Ovary (tissue), 9 donors: Measurements from ENCODE around the gene TMEM240. TPM values are rescaled to one million over a fixed set of nuclear protein-coding genes. Genes with fewer than 3 reads are reported as not detected.

Source experiments
- DNase-seq, 5 donors: peaks; one replicate each; pipeline ENCODE4 v3.0.0-alpha.2; 2019 to 2020
- H3K27ac ChIP-seq, 2 donors: fragments of 200-600 bp; one replicate each; pipeline versions ENCODE4 v1.5.1 to v1.8.0; 2019 to 2022
- H3K27me3 ChIP-seq: fragments of 200-600 bp; one replicate; pipeline ENCODE4 v1.8.0; 2022
- H3K36me3 ChIP-seq: fragments of 200-600 bp; sonication (generic); one replicate; pipeline ENCODE4 v1.5.1; 2019
- H3K4me1 ChIP-seq: one replicate; pipeline ENCODE4 v1.8.1; 2013; ENCODE audit warnings: mild to moderate bottlenecking, moderate library complexity; ENCODE audit not compliant: insufficient read depth
- H3K4me3 ChIP-seq: fragments of 200-600 bp; sonication (generic); one replicate; pipeline ENCODE4 v1.5.1; 2017
- H3K9me3 ChIP-seq, 2 donors: fragments of 200-600 bp in 1 of 2; sonication (generic) in 1 of 2; one replicate each; pipeline versions ENCODE4 v1.5.1 to v1.8.1; 2013 to 2019; ENCODE audit warnings: mild to moderate bottlenecking in 1 of 2, moderate library complexity in 1 of 2
- EP300 ChIP-seq: sonication (generic); formaldehyde crosslinking; IDR thresholded peaks from one replicate; pipeline ENCODE4 v1.6.1; 2017; ENCODE audit warnings: antibody characterized with exemption
- POLR2A ChIP-seq: fragments of 450-650 bp; IDR thresholded peaks from one replicate; pipeline ENCODE4 v1.6.1; 2017; ENCODE audit warnings: antibody characterized with exemption, mild to moderate bottlenecking, moderate library complexity
- WGBS, 3 donors: extraction: QIAGEN DNeasy Blood & Tissue Kit in 1 of 3; methylation state at CpG; one replicate each; pipeline versions ENCODE4 v1.1.5 to v1.1.7; 2013 to 2017; 5-methylcytosine and 5-hydroxymethylcytosine counted together
- intact Hi-C, 4 donors: fragments of 100-400 bp; cut with DNase I; formaldehyde crosslinking; loops; one replicate each; pipeline versions ENCODE4 v1.11.0 to v1.15.1; 2022 to 2023
- polyA plus RNA-seq, 2 donors: library from polyadenylated mRNA; stranded (reverse); fragments of 200-250 nt in 1 of 2; fragments of 350-450 nt in 1 of 2; fragmentation: Illumina TruSeq in 1 of 2; extraction: RNeasy Lipid Tissue Mini Kit (QIAGEN cat#74804) in 1 of 2; gene quantifications; one replicate each; pipeline ENCODE4 v1.2.3, GENCODE V29; 2013 to 2014
- total RNA-seq, 7 donors: library from RNA; depleted of rRNA in 2 of 7; stranded (reverse); fragments of >200 nt in 2 of 7; fragmentation: NEBNext Ultra II Directional in 3 of 7; extraction: Animal tissue kit (Norgen Biotek cat#: 25700) in 3 of 7; gene quantifications; one replicate each; pipeline versions ENCODE4 v1.1.0 to v1.2.4, GENCODE V29; 2016 to 2023
- TF ChIP-seq, protein P1 (sequence below), 3 donors: fragments of 450-650 bp in 2 of 3; fragments of 200-600 bp in 1 of 3; IDR thresholded peaks; one replicate each; pipeline versions ENCODE4 v1.5.1 to v1.8.0; 2016 to 2022; ENCODE audit warnings: antibody characterized with exemption in 3 of 3, mild to moderate bottlenecking in 1 of 3
- donor health status: DM: no; HTN: no; CAD: no; lungs with moderate emphysema.
- donor health status: DM: no; HTN: no; CAD: no.
- donor health status: Bipolar disorder and iron deficiency.
- donor health status: DM: yes; HTN: yes; CAD: no.
- donor health status: DM: no; HTN: no; CAD: no.
- donor health status: DM: yes; HTN: yes; CAD: no.

TMEM240 gene
- total and polyA plus RNA-seq, 9 donors = 6.2 to 30.3 (median 11.4) TPM; not detected in 1

DNA sequence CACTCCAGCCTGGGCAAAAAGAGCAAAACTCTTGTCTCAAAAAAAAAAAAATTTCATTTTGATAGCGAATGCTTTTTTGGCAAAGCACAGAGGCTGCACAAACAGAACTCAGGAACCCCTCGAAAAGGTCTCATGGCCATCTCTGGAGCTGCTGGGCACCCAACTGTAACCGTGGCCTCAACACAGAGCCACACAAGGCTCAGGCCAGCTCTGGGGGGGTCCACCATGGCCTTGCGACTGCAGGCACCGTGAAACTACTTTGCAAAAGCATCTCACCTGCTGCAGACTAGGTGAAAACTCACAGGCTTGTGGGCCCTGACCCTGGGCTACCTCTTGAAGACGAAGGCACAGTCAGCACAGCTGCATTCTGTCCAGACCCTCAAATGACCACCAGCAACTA, 16.1 kb upstream of the TMEM240 start:
- no peaks in the 10 kb centered on the region for H3K9me3 ChIP-seq
- H3K4me3 ChIP-seq = no peak overlapping the region
- H3K27me3 ChIP-seq = no peaks in the 10 kb centered on the region
- intact Hi-C loops = no loop called here
- H3K27ac ChIP-seq = no peak overlapping the region
- 74 to 80% (median 75%) methylated on average over 6 of the region's 6 CpGs for WGBS, 3 donors
- no peaks in the 10 kb centered on the region for H3K36me3 ChIP-seq
- TF ChIP-seq POLR2A (no peak), EP300 (no peak)
- TF ChIP-seq, protein P1, sequence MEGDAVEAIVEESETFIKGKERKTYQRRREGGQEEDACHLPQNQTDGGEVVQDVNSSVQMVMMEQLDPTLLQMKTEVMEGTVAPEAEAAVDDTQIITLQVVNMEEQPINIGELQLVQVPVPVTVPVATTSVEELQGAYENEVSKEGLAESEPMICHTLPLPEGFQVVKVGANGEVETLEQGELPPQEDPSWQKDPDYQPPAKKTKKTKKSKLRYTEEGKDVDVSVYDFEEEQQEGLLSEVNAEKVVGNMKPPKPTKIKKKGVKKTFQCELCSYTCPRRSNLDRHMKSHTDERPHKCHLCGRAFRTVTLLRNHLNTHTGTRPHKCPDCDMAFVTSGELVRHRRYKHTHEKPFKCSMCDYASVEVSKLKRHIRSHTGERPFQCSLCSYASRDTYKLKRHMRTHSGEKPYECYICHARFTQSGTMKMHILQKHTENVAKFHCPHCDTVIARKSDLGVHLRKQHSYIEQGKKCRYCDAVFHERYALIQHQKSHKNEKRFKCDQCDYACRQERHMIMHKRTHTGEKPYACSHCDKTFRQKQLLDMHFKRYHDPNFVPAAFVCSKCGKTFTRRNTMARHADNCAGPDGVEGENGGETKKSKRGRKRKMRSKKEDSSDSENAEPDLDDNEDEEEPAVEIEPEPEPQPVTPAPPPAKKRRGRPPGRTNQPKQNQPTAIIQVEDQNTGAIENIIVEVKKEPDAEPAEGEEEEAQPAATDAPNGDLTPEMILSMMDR (IDR thresholded peaks at IDR 0.05) = no peak
- DNase-seq = no peak
- no peaks in the 10 kb centered on the region for H3K4me1 ChIP-seq

DNA sequence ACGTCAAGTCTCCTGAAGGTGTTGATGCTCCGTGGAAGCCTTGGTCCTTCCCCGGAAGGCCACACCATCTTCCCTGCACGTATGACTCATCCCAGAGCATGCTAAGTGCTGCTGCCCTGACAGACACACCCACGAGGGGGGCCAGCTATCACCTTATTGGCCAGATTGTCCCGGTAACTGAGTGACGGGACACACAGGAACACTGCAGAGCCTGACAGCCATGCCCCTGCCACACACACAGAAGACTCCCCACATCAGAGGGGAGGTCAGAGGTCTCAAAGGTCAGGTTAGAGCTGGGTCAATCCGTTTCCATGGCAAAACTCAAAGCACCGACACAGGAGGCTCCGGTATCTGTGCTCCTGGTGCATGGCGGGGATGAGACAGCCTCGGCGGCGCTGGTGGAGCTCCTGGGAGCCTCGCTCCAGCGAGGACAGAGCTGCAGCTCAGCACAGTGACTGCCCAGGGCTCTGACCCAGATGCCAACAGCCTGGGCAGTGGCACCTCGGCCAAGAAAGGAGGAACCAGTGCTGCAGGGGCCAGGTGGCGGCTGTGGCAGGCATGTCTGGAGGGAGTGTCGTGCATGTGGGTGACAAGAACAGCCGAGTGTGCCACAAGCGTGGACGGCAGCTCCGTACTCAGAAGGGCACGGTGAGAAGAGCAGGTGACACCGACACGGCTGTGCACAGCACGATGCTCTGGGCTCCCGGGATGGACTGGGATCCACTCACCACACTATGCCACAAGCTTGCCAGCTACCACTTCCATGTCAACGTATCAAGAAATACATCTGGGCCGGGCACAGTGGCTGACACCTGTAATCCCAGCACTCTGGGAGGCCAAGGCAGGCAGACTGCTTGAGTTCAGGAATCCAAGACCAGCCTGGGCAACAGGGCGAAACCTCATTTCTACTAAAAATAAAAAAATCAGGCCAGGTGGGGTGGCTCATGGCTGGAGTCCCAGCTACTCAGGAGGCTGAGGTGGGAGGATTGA, 14.8 kb upstream of the TMEM240 start:
- H3K4me1 ChIP-seq = peaks cover 2% of the 10 kb centered on the region
- no peak for TF ChIP-seq POLR2A
- TF ChIP-seq EP300 = no peak
- TF ChIP-seq, protein P1 (IDR thresholded peaks at IDR 0.05) = no peak
- 61 to 68% (median 62%) methylated on average over 30 to 31 of the region's 31 CpGs for WGBS, 3 donors
- H3K27me3 ChIP-seq = no peaks in the 10 kb centered on the region
- no peaks in the 10 kb centered on the region for H3K36me3 ChIP-seq
- no peak for DNase-seq
- H3K27ac ChIP-seq = no peak overlapping the region
- no peaks in the 10 kb centered on the region for H3K9me3 ChIP-seq
- H3K4me3 ChIP-seq = no peak overlapping the region
- intact Hi-C loops = no loop called here

DNA sequence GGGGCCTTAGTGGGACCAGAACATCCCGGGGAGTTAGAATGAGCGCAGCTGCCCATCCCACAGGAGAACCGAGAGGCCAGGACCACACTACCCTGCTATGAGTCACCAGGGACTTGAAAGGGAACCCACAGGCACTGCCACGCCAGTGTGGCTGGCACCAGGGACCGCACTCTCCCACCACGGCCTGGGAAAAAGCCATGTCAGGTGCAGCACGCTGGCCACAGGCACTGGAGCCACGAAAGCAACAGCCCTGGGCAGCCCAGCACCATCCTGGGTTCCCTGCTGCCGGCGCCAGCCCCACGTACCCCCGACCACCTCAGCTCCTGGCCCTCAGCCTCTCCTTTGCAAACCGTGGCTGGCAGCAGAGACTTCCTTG, 14.1 kb upstream of the TMEM240 start:
- H3K36me3 ChIP-seq = no peaks in the 10 kb centered on the region

DNA sequence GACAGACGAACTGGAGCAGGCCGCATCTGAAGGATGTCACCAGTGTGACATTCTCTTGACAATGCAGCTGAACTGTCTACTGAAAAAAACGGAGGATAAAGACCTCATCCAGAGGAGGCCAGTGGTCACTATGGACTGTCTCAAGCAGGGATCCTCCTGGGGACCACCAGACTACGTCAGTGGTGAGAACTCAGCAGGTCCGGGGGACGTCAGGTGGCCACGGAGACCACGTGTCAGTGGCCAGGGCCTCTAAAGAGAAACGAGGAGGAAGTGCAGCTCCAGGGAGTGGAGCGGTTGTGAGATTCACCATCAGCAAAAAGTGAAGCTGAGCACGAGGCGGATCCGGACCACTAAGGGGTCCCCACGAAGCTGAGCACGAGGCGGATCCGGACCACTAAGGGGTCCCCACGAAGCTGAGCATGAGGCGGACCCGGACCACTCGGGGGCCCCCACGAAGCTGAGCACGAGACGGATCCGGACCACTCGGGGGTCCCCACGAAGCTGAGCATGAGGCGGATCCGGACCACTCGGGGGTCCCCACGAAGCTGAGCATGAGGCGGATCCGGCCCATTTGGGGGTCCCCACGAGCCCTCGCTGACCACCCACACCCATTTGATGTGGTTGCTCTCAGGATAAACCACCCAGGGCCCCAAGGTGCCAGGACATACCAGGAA, 13.5 kb upstream of the TMEM240 start:
- TF ChIP-seq, protein P1 (IDR thresholded peaks at IDR 0.05) = no peak
- TF ChIP-seq EP300 = no peak
- TF ChIP-seq POLR2A = no peak
- no peak overlapping the region for H3K27ac ChIP-seq
- WGBS, 3 donors = 85 to 89% (median 86%) methylated on average over 35 of the region's 35 CpGs

More for the DNA sequence above, 14.1 kb upstream of the TMEM240 start:
- TF ChIP-seq, protein P1 (IDR thresholded peaks at IDR 0.05) = no peak
- TF ChIP-seq POLR2A = no peak
- no peak for TF ChIP-seq EP300
- no peak overlapping the region for H3K27ac ChIP-seq
- peaks cover 4% of the 10 kb centered on the region for H3K4me1 ChIP-seq
- WGBS, 3 donors = 70 to 84% (median 82%) methylated on average over 10 to 13 of the region's 13 CpGs
- no peaks in the 10 kb centered on the region for H3K27me3 ChIP-seq
- H3K9me3 ChIP-seq = no peaks in the 10 kb centered on the region
- no peak for DNase-seq
- intact Hi-C loops = no loop called here
- H3K4me3 ChIP-seq = no peak overlapping the region

More for the DNA sequence above, 13.5 kb upstream of the TMEM240 start:
- H3K9me3 ChIP-seq = no peaks in the 10 kb centered on the region
- H3K36me3 ChIP-seq = no peaks in the 10 kb centered on the region
- intact Hi-C loops = no loop called here
- no peak for DNase-seq
- H3K4me1 ChIP-seq = peaks cover 4% of the 10 kb centered on the region
- H3K27me3 ChIP-seq = no peaks in the 10 kb centered on the region
- no peak overlapping the region for H3K4me3 ChIP-seq
